Neural progenitor cell (in vitro differentiated cells): ENCODE measurements around the gene GFOD2.

Experiments
- CTCF ChIP-seq: fragments of 200-600 bp; sonication (generic); IDR thresholded peaks from 2 replicates; pipeline ENCODE4 v1.5.1; 2017; ENCODE audit warnings: antibody characterized with exemption, mild to moderate bottlenecking
- EZH2 ChIP-seq: fragments of 200-600 bp; sonication (generic); IDR thresholded peaks from 2 replicates; pipeline ENCODE4 v1.6.1; 2017; ENCODE audit warnings: antibody characterized with exemption, mild to moderate bottlenecking, moderate library complexity

GRCh38 chr16:67656344-67657016 lies 62.6 kb downstream of the GFOD2 start:
- TF ChIP-seq CTCF (no peak), EZH2 (no peak)
